Smooth muscle cell (in vitro differentiated cells): ENCODE data around the gene PIGU. TPM values are rescaled to one million over a fixed set of nuclear protein-coding genes. Genes with fewer than 3 reads are reported as not detected.
A peak's percentile ranks its signal among the peaks of the same experiment; 100 is the strongest.

ENCODE experiments used
- DNase-seq: peaks from one replicate; lab custom pipeline; 2025; ENCODE audit not compliant: unreplicated experiment; lab: John Stamatoyannopoulos, UW
- H2AFZ ChIP-seq: fragments of 200-600 bp; sonication (generic); 2 replicates; pipeline ENCODE4 v1.6.0; 2016; ENCODE audit warnings: antibody characterized with exemption, low read depth, mild to moderate bottlenecking
- H3F3A ChIP-seq: fragments of 200-600 bp; sonication (generic); 2 replicates; pipeline ENCODE4 v1.6.0; 2017; ENCODE audit warnings: antibody characterized with exemption, low read depth
- H3K27ac ChIP-seq: fragments of 200-600 bp; sonication (generic); 2 replicates; pipeline ENCODE4 v1.5.1; 2016; ENCODE audit warnings: low read depth, mild to moderate bottlenecking
- H3K27me3 ChIP-seq: fragments of 200-600 bp; sonication (generic); 2 replicates; pipeline ENCODE4 v1.6.1; 2016; ENCODE audit warnings: low read depth, mild to moderate bottlenecking
- H3K36me3 ChIP-seq: fragments of 200-600 bp; sonication (generic); 2 replicates; pipeline ENCODE4 v1.5.1; 2016; ENCODE audit warnings: low read depth
- H3K4me1 ChIP-seq: fragments of 200-600 bp; sonication (generic); 2 replicates; pipeline ENCODE4 v1.5.1; 2016; ENCODE audit warnings: low read depth
- H3K4me2 ChIP-seq: fragments of 200-600 bp; sonication (generic); 2 replicates; pipeline ENCODE4 v1.6.0; 2016; ENCODE audit warnings: mild to moderate bottlenecking
- H3K4me3 ChIP-seq: fragments of 200-600 bp; sonication (generic); 2 replicates; pipeline ENCODE4 v1.5.1; 2016; ENCODE audit warnings: mild to moderate bottlenecking
- H3K79me2 ChIP-seq: fragments of 200-600 bp; sonication (generic); 2 replicates; pipeline ENCODE4 v1.6.0; 2016; ENCODE audit warnings: low read depth, mild to moderate bottlenecking
- H3K9ac ChIP-seq: fragments of 200-600 bp; sonication (generic); 2 replicates; pipeline ENCODE4 v1.6.0; 2016; ENCODE audit warnings: low read depth
- H3K9me3 ChIP-seq: fragments of 200-600 bp; sonication (generic); replicated peaks from 2 replicates; pipeline ENCODE4 v1.5.1; 2016; ENCODE audit warnings: low read depth
- H4K20me1 ChIP-seq: fragments of 200-600 bp; sonication (generic); 2 replicates; pipeline ENCODE4 v1.6.0; 2016; ENCODE audit warnings: low read depth
- CTCF ChIP-seq: fragments of 200-600 bp; sonication (generic); IDR thresholded peaks from 2 replicates; pipeline ENCODE4 v1.5.1; 2017; ENCODE audit warnings: borderline replicate concordance, mild to moderate bottlenecking, antibody characterized with exemption; ENCODE audit not compliant: insufficient read depth, poor library complexity, severe bottlenecking
- WGBS: methylation state at CpG from one replicate; pipeline ENCODE4 v1.1.7; 2016; ENCODE audit warnings: low lambda C conversion rate; 5-methylcytosine and 5-hydroxymethylcytosine counted together
- polyA plus RNA-seq: library from polyadenylated mRNA; unstranded; fragments of >200 nt; fragmentation: Nextera tagmentation; extraction: Ambion mirVana; gene quantifications from 2 replicates; pipeline ENCODE4 v1.2.1, GENCODE V29; 2016
- total RNA-seq: library from RNA; depleted of rRNA; stranded (reverse); fragments of >200 nt; gene quantifications from 2 replicates; pipeline ENCODE4 v1.2.3, GENCODE V29; 2014

The PIGU gene
- total and polyA plus RNA-seq, 2 experiments from 2014 or later: 46.5 to 50.2 TPM

GRCh38 chr20:34683667-34684066 is 6.8 kb upstream of the PIGU start:
- H3K36me3 ChIP-seq: no peaks in the 10 kb centered on the region
- H3K9ac ChIP-seq: no peak overlapping the region
- H3K27me3 ChIP-seq: no peaks in the 10 kb centered on the region
- no peaks in the 10 kb centered on the region for H3K4me1 ChIP-seq
- H3F3A ChIP-seq: no peaks in the 10 kb centered on the region
- H3K4me2 ChIP-seq: no peak overlapping the region
- WGBS: 100% methylated on average over 3 of the region's 3 CpGs
- no peak for DNase-seq
- no peak for TF ChIP-seq CTCF
- no peaks in the 10 kb centered on the region for H4K20me1 ChIP-seq
- no peak overlapping the region for H2AFZ ChIP-seq
- no peaks in the 10 kb centered on the region for H3K79me2 ChIP-seq
- no peak overlapping the region for H3K4me3 ChIP-seq
- no peaks in the 10 kb centered on the region for H3K9me3 ChIP-seq
- H3K27ac ChIP-seq: no peak overlapping the region

- TF ChIP-seq CTCF: no peak
- no peaks in the 10 kb centered on the region for H3K4me1 ChIP-seq
- no peaks in the 10 kb centered on the region for H3F3A ChIP-seq
- H3K4me3 ChIP-seq: no peak overlapping the region
- no peaks in the 10 kb centered on the region for H3K9me3 ChIP-seq
- H3K27ac ChIP-seq: no peak overlapping the region
- no peaks in the 10 kb centered on the region for H4K20me1 ChIP-seq
- no peak for DNase-seq
- H3K4me2 ChIP-seq: no peak overlapping the region
- H2AFZ ChIP-seq: no peak overlapping the region
- H3K36me3 ChIP-seq: no peaks in the 10 kb centered on the region
- H3K9ac ChIP-seq: no peak overlapping the region
- H3K79me2 ChIP-seq: peaks cover 1% of the 10 kb centered on the region
- no peaks in the 10 kb centered on the region for H3K27me3 ChIP-seq
Measured at GRCh38 chr20:34680586-34681175, 3.8 kb upstream of the PIGU start.

DNA sequence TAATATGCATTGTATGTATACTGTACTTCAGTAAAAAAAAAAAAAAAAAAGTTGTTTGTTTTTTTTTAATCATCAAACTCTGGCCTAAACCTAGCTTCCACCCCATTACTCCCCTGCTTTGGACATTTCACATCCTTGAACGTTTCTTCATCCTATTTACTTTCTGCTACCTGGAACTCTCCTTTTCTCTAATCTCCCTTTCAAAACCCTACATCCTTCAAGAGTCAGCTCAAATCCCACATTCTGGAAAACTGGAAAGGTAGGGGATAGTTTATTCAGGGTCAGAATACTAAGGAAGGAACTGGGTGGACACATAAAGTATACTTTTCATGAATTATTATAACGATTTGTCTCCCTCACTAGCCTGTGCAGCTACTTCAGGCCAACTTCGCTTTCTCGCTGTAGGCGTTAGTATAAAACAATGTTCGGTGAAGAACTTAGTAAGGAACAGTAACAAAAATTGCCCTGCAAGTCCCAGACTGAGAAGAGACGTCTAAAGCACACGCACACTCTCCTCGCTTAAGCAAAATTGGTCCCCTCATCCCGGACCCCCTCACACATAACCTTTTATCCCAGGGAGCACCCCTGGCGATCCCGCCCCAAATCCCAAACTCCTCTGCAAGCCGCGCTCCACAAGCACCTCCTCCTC is 775 bp downstream of the PIGU start:
- Histone ChIP-seq H3K4me1 (no peaks in the 10 kb centered on the region), H3K27me3 (no peaks in the 10 kb centered on the region), H3K27ac (no peak overlapping the region), H3K9me3 (no peaks in the 10 kb centered on the region), H3K79me2 (peaks cover 10% of the 10 kb centered on the region), H4K20me1 (no peaks in the 10 kb centered on the region), H2AFZ (peak overlapping the region; percentile 89), H3K9ac (peak overlapping the region; percentile 27), H3K4me2 (peak overlapping the region; percentile 90), H3K36me3 (no peaks in the 10 kb centered on the region), H3K4me3 (peak overlapping the region; percentile 83), H3F3A (no peaks in the 10 kb centered on the region)
- DNase-seq: no peak
- no peak for TF ChIP-seq CTCF
- WGBS: under 1% methylated on average over 13 of the region's 14 CpGs

DNA sequence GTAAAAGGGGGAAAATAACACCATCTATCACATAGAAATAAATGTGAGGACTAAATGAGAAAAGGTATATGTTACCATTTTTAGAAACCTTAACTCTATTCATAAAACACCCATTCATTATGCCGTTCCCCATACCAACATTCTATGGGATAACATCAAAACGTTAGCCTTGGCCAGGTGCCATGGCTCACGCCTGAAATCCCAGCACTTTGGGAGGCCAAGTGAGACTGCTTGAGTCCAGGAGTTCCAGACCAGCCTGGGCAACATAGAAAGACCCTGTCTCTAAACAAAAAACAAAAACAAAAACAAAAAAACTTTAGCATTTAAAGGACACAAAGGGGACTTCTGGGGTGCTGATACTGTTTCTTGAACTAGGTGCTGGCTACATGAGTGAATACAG is 1.3 kb downstream of the PIGU start:
- Histone ChIP-seq H3K27ac (no peak overlapping the region), H3F3A (no peaks in the 10 kb centered on the region), H3K4me2 (peak overlapping the region; percentile 90), H3K4me3 (peak overlapping the region; percentile 83), H2AFZ (no peak overlapping the region), H3K4me1 (no peaks in the 10 kb centered on the region), H3K36me3 (no peaks in the 10 kb centered on the region), H3K79me2 (peaks cover 10% of the 10 kb centered on the region), H4K20me1 (no peaks in the 10 kb centered on the region), H3K9ac (no peak overlapping the region), H3K27me3 (no peaks in the 10 kb centered on the region), H3K9me3 (no peaks in the 10 kb centered on the region)
- DNase-seq: no peak
- no peak for TF ChIP-seq CTCF
- WGBS: 84% methylated on average over 3 of the region's 3 CpGs
